GM21737 (cell line): Measurements from ENCODE around the gene PTBP3.
"Not testable (repeated sequence)": the region's sequence is repeated elsewhere in the genome, so short reads cannot be mapped to it uniquely, and the experiment has no call there.

Experiments used
- ATAC-seq: cut with Tn5 transposase; IDR thresholded peaks from one replicate; pipeline ENCODE4 v1.9.1; 2021; ENCODE audit warnings: mild to moderate bottlenecking, moderate library complexity; ENCODE audit not compliant: unreplicated experiment

PTBP3 gene, protein sequence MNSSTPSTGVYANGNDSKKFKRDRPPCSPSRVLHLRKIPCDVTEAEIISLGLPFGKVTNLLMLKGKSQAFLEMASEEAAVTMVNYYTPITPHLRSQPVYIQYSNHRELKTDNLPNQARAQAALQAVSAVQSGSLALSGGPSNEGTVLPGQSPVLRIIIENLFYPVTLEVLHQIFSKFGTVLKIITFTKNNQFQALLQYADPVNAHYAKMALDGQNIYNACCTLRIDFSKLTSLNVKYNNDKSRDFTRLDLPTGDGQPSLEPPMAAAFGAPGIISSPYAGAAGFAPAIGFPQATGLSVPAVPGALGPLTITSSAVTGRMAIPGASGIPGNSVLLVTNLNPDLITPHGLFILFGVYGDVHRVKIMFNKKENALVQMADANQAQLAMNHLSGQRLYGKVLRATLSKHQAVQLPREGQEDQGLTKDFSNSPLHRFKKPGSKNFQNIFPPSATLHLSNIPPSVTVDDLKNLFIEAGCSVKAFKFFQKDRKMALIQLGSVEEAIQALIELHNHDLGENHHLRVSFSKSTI

DNA sequence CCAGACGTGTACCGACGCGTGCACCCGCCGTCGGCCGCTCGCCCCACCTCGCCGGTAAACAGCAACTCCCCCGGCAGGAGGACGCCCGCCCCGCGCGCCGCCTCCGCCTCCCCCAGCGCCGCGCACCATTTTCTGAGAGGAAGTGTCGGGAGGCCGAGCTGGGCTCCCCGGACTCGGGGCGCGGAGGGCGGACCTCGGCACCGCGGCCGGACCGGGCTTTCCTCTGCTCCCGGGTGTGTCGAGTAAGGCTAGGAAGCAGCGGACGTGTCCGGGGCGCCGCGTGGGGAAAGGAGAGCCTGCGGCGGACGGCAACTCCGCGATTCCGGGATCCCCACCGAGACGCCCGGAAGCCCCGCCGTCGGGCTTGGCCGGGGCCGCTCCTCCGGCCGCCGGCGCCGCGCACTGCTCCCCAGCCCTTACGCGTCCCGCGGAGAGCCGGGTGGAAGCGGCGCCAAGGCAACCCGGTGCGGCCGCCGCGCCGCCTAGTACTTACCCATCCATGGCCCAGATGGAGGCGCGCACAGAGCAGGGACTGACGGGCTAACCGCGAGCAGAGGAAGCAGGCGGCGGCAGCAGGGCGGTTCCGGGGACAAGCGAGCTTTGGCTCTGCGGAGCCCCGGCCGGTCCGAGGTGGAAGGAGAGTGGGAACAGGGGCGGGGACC is at the start of gene PTBP3:
TSS of gene PTBP3 (minus strand) at position 643 of the 662 bp plus-strand sequence. CDS start 35,754 bp downstream, outside the sequence.
- ATAC-seq = peak; percentile 52

- ATAC-seq = no peak
Measured at GRCh38 chr9:112382501-112383364, 49.3 kb upstream of the PTBP3 start.

DNA sequence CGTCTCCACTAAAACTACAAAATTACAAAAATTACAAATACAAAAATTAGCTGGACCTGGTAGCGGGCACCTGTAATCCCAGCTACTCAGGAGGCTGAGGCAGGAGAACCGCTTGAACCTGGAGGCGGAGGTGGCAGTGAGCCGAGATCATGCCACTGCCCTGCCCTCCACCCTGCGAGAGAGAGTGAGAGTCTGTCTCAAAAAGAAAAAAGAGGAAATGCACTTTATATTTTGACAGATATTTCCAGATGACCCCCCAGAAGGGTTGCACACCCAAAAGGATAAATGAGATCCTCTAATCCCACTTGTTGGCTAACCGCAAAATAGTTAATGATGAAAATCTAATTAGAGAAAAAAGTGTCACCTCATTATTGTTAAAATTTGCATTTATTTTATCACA is 48.6 kb upstream of the PTBP3 start:
- no peak for ATAC-seq

DNA sequence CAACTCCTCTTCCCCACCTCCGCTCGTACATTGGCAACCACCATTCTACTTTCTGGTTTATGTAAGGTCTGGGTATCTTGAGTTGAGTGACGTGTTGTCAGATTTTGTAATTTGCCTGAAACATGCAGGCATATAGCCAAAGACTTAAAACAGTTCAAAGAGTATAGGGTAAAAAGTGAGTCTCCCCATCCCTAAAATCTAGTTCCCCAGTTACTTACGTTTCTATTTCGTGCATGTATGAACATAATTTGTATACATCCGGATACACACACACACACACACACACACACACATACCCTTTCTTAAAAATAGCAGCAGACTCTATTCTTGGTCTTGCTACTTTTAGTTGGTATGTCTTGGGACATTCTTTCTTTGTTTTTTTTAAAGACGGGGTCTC is 47.4 kb upstream of the PTBP3 start:
- ATAC-seq = no peak

DNA sequence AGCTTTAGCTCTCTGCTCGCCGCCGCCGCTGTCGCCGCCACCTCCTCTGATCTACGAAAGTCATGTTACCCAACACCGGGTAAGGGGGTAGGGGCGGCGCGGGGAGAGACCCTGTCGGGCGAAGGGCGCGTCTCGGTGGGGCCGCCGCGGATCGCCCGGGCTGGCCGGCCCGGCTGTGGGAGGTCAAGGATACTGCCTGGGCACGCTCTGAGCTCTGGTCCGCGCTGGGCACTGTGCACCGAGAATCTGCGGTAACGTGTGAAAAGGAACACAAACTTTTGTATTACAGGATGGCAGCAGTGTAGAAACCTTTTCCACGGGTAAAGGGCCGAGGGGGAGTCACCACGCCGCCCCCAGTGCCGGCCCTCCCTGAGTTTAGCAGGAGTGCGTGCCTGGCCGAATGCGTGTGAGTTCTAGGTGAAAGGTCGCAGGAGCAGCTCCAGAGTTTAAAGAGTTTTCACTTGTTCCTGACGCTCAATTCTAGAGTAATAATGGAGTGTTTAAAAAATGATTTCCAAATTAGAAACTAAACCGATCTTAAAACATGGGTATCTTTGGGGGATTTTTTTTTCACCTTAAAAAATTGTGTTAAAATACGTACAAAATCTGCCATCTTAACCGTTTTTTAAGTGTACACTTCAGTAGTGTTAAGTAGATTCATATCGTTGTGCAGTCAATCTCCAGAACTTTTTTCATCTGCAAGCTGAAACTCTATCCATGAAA is 46.8 kb upstream of the PTBP3 start, which contains the start of gene HSDL2:
TSS of gene HSDL2 (plus strand) at position 7 of the 723 bp plus-strand sequence. CDS start at position 63, 56 bp downstream.
- peak; percentile 16 for ATAC-seq

- ATAC-seq = peak; percentile 81
Measured at GRCh38 chr9:112379177-112380101, 46.0 kb upstream of the PTBP3 start.

- no peak for ATAC-seq
Measured at GRCh38 chr9:112378328-112379176, 45.1 kb upstream of the PTBP3 start.

DNA sequence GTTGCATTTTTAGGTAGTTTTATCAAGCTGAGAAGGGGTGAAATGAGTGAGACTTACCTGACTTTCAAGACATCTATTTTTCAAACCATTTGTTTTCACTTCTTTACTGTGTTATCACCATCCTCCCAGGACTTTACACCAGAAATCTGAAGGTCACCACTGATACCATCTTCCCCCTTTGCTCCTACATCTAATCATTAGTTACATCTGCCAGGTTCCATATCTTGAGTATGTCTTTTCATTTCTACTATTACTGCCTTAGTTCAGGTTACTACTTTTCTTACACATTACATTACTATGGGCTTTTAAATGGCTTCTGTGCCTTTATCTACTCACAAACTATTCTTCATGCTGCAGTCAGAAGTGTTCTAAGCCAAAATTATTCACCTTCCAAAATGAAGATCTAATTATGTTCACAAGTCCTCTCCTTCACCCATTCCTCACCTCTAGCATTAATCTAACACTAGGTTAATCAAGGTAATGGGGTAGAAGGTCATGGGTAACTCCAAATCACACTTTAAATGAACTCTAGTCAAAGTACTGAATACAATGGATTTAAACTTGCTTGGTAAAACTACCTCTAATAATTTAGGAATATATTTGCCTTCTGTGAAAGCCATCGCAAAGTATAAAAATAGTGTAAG is 44.4 kb upstream of the PTBP3 start:
- no peak for ATAC-seq

GRCh38 chr9:112377087-112377486 is 43.7 kb upstream of the PTBP3 start:
- ATAC-seq = no peak

DNA sequence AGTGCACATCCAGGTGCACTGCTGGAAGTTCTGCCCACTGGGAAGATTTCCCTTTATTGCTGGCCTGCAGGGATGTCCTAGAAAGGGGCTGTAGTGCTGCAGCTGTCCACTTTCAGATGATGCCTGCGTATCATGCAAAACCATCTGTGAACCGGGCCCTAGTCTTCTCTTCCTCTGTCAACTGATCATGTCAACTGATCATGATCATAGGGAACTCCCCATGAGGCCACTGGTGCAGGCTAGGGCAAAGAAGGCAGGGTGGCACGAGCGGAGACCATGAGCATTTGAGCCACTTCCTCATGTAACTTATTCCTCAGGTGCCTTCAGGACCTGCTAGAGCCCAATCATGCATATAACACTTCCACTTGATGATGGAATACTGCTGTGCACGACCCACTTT is 41.9 kb upstream of the PTBP3 start:
- no peak for ATAC-seq

DNA sequence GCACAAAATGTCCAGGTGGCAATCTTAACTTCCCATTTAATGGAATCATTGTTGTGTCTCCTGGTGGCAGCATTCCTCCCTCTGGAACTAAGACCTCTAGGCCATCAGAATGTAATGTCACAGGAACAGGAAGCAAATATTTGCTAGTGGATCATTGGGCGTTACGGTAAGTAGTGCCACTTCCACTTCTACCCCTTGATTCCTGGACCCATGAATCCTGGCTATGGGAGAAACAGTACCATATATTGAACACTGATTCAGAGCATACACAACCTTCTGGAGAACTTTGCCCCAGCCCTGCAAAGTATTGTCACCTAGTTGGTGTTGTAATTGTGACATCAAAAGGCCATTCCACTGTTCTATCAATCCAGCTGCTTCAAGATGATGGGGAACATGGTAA is 40.8 kb upstream of the PTBP3 start:
- ATAC-seq = not testable (repeated sequence)

GRCh38 chr9:112373666-112374065 is 40.2 kb upstream of the PTBP3 start:
- not testable (repeated sequence) for ATAC-seq

GRCh38 chr9:112371060-112371459 is 37.6 kb upstream of the PTBP3 start:
- no peak for ATAC-seq

DNA sequence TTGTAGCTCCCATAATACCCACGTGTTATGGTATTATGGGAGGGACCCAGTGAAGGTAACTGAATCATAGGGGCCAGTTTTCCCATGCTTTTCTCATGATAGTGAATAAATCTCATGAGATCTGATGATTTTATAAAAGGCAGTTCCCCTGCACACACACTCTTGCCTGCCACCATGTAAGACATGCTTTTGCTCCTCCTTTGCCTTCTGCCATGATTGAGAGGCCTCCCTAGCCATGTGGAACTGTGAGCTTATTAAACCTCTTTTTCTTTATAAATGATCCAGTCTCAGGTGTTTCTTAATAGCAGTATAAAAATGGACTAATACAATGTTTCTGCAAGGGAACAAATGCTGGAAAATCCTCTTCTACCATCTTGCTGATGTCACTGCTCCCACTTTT is 36.4 kb upstream of the PTBP3 start:
- no peak for ATAC-seq

DNA sequence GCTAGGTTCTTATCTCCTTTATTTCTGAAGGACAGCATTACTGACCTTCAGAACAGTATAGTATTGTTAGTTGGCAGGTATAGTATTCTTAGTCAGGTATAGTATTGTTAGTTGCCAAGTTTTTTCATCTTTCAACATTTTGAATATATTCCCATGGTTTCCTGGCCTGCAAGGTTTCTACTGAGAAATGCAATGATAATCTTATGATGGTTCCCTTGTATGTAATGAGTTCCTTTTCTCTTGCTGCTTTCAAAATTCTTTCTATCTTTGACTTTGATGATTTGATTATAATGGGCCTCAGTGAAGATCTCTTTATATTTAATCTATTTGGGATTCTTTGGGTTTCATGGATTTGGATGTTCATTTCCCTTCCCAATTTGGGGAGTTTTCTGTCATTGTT is 34.0 kb upstream of the PTBP3 start:
- no peak for ATAC-seq

- no peak for ATAC-seq
Measured at GRCh38 chr9:112366591-112366990, 33.2 kb upstream of the PTBP3 start.

DNA sequence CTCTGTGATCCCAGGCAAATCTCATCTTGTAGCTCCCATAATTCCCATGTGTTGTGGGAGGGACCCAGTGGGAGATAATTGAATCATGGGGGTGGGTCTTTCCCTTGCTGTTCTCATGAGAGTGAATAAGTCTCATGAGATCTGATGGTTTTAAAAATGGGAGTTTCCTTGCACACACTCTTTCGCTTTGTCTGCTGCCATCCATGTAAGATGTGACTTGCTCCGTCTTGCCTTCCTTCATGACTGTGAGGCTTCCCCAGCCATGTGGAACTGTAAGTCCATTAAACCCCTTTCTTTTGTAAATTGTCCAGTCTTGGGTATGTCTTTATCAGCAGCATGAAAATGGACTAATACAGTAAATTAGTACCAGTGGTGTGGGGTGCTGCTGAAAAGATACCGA is 31.8 kb upstream of the PTBP3 start:
- ATAC-seq = not testable (repeated sequence)

DNA sequence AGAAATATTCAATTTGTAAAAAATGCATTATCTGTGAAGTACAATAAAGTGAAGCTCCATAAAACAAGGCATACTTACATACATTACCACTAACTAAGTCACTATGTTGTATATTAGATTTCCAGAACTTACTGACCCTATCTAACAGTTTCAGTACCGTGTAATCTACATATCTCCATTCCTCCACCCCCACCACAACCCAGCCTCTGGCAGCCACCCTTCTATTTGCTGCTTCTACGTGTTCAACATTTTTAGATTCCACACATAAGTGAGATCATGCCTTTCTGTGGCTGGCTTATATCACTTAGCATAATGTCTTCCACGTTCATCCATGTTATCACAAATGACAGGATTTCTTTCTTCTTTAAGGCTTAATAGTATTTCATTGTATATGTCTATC is 31.3 kb upstream of the PTBP3 start:
- no peak for ATAC-seq
